GM19328 (cell line): ENCODE measurements around the gene TFPT.

Experiments
- ATAC-seq: cut with Tn5 transposase; IDR thresholded peaks from one replicate; pipeline ENCODE4 v1.9.1; 2021; ENCODE audit warnings: mild to moderate bottlenecking, moderate library complexity; ENCODE audit not compliant: unreplicated experiment

TFPT gene

DNA sequence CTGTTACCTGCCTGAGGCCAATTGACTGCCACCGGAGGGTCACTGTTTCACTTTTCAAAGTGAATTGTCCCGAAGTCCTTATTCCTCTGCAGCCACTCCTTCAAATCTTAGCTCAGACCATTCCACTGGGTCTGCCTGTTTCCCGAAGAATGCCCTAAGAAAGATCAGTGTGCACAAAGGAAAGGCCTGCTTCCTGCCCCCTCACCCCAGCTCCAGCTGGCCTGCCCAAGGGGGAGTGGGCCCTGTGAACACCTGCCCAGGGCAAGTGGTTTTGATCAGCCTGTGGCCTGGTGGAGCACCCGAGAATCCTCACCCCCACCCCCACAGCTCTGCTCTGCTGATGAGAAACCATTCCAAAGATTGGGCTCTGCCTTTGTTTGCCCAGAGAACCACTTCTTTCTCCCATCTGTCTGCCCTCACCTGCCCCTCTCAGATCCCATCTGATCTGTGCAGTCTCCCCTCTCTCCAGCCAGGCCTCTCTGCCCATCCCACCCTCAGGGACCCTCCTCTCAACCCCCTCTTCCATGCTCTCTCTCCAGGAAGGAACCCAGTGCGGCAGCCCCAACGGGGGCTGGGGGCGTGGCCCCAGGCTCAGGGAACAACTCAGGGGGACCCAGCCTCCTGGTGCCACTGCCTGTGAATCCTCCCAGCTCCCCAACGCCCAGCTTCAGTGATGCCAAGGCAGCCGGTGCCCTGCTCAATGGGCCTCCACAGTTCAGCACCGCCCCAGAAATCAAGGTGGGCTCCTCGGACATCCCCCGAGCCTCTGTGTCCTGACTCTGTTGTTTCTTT is 33.8 kb upstream of the TFPT start:
- no peak for ATAC-seq

DNA sequence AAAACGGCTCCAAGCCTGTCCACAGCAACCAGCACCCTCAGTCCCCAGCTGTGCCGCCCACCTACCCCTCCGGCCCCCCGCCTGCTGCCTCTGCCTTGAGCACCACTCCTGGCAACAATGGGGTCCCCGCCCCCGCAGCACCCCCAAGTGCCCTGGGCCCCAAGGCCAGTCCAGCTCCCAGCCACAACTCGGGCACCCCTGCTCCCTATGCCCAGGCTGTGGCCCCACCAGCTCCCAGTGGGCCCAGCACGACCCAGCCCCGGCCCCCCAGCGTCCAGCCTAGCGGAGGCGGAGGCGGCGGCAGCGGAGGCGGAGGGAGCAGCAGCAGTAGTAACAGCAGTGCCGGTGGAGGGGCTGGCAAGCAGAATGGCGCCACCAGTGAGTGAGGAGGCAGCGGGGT is 32.7 kb upstream of the TFPT start:
- no peak for ATAC-seq

DNA sequence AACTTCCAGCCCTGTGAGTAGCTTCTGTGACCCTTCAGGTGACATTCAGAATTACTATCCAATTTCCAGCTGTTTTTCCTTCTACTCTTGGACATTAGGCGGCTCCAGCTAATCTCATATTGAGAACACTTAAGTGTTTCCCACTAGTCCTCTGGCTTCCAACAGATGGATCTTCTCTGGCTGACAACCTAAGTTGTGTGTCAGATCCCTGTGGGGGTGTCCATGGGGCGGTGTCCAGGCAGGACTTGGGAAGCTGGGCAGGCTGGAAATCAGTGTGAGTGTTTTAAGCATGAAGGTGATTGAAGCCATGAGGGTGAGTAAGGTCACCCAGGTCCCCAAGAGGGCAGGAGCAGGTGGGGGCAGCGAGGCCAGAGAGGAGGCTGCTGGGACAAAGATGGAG is 32.2 kb upstream of the TFPT start:
- no peak for ATAC-seq

GRCh38 chr19:54145541-54146158 is 30.2 kb upstream of the TFPT start:
- no peak for ATAC-seq

- ATAC-seq, result no peak
Observed at GRCh38 chr19:54142166-54142780, 26.8 kb upstream of the TFPT start.

DNA sequence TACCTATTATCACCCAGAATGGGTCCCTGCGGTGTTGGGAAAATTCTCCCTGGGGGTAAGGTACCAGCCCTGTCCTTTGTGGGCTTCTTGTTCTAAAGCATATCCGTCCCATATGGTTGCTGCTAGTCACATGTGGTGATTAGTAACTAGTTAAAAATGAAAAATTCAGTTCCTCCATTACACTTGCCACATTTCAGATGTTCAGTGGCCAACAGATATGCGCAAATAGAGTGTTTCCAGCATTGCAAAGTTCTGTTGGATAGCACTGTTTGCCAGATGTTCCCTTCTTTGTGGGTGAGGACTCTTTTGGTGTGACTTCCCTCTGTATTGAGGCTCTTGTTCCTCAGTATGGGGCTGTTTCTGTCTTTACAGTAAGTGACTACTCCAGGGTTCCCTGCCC is 25.9 kb upstream of the TFPT start:
- ATAC-seq, result no peak

DNA sequence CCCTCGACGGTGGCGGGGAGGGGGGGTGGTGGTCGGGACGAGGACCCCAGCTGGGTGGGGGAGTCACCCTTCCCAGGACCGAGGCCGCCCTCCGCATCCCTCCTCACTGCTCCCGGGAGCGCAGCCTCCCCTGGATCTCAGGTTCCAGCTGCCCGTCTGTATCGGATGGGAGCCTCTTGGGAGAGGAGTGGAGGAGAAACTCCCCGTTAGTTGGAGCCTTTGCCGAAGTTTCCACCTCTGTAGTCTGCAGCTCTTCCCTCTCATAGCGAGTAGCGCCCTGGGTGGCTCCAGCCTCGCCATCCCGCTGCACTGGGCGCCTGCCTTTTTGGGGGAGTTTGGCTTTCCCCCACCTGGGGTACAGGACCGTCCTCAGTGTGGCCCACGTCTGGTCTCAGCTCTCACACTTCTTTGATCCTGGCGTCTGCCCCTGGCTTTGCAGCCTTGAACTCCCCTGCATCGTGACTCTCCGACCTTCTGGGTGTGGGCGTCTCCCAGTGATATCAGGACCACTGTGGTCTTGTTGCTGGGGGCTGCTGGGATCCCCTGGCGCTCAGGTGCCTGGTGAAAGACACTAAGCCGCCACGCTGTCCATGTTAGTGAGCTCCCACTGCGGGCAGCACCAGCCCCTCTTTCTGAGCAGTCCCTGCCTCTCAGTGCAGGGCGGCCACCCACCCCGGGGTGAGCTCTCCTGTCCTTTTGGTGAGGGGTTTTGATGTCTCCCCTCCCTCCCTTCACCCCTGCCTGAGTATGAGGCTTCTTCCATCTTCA is 23.2 kb upstream of the TFPT start:
- no peak for ATAC-seq

DNA sequence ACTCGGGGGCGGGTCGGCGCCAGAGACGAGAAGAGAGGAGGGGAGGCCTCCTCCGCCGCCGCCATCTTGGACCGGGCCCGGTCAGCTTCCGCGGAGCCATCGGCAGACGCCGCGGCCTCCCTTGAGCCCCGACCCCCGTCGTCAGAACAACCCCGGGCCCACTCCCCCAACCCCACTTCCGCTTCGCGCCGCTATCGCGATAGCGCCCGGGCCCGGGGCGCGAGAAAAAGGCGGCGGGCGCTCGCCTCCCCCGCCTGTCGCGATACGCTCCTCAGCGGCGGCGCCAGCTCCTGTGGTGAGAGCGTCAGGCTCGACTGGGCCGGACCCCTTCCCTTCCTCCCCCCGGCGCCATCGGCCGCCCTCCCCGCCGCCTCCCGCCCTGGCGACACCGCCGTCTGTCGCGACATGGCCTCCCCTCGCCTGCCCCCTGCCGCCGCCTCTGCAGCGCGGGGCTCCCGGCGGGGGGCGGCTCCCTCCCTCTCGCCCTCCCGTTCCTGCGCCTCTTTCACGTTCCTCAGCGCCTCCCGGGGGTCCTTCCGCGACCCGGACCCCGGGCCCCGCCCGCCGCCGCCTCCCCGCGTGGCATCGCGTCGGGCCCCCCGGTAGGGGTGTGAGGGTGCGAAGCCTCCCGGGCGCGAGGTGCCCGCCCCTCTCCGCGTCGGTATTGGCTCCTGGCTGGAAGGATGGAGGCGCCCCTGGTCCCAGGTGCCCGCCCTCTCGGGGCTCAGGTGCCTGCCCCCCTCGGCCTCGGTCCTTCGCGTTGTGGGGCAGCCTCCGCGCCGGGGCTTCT is 22.4 kb upstream of the TFPT start, which contains the start of gene CNOT3:
Gene CNOT3 (plus strand): TSS at position 64 of the 790 bp plus-strand sequence. CDS start 5,217 bp downstream, outside the sequence.
- ATAC-seq, result no peak

GRCh38 chr19:54136864-54137698 is 21.6 kb upstream of the TFPT start:
- peak; percentile 76 for ATAC-seq

DNA sequence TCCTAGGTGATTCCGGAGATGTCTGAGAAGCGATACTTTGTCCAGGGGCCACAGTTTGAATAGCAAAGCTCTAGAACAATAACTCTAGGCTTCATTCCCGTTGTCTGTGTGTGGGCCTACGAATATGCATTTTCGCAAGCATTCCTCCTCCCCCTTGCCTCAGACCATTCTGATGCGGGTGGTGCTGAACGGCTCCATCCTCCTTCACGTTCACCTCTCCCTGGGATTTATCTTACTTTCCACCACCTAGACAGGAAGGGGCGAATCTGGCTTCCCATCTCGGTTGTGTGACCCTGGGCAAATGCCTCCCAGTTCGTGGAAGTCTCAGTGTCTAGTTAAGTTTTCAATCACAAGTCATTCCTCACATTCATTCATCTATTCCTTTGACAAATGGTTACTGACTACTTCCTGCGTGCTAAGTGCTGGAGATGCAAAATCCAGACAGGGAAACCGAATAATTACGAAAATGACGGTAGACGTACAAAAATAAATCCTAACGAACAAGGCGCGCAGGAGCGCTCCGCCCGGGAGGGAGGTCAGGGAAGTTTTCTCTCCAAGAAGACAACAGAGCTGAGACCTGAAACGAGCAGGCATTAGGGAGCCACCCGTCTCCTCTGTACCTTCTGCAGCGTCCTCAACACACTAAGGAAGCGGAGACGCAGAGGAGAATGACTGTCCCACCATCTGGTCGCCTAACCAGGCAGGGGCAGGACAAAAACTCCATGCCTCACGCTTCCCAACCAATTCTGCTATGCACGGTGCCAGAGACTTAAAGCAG is 20.8 kb upstream of the TFPT start:
- ATAC-seq, result no peak

DNA sequence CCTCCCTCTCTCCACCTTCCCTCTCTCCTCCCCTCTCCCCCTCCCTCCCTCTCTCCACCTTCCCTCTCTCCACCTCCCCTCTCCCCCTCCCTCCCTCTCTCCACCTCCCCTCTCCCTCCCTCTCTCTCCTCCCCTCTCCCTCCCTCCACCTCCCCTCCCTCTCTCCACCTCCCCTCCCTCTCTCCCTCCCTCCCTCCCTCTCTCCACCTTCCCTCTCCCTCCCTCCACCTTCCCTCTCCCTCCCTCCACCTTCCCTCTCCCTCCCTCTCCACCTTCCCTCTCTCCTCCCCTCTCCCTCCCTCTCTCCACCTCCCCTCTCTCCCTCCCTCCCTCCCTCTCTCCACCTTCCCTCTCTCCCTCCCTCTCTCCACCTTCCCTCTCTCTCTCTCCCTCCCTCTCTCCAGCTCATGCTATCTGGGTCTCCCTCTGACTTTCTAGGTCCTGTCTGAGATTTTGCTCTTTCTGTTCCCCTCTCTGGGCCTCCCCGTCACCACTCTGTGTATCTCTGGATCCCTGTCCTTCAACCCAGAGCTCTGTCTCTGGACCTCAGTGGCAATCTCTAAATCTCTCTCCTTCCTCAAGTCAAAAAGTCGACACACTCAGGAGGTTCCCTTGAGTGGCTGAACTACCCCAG is 18.6 kb upstream of the TFPT start:
- ATAC-seq, result no peak

GRCh38 chr19:54133312-54133956 is 18.0 kb upstream of the TFPT start:
- no peak for ATAC-seq

GRCh38 chr19:54129617-54129996 is 14.2 kb upstream of the TFPT start:
- no peak for ATAC-seq

- ATAC-seq, result no peak
Observed at GRCh38 chr19:54128796-54129616, 13.5 kb upstream of the TFPT start.

DNA sequence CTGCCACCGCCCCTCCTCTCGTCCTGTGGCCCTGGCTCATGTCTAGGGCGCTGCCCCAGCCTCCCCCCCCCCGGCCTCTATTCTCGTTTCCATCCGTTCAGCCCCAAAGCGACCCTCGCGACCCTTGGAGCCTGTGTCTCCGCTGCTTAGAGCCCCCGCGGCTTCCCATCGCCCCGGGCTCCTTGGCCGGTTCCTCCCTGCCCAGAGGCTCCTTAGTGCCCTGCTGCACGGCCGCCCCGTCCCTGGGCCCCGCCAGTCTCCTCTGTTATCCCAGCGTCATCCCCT is 12.9 kb upstream of the TFPT start:
- ATAC-seq, result no peak

GRCh38 chr19:54127688-54128440 is 12.4 kb upstream of the TFPT start:
- ATAC-seq, result no peak

DNA sequence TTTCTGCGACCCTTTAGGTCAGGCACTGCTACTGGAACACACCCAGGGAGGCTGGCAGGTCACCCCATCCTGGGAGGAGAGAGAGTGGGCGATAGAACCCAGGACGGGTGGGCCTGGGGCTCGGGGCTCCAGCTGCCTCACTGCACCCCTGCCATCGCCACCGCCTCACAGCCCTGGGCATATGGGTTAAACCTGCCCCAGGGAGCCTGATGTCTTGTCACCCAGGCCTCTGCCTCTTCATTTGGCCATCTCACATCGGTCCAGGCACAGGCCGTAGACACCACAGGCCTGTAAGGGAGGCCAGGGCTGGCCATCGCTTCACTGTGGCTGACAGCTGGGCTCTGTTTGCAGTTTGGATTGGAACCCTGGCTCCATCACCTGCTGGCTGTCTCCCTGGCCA is 10.3 kb upstream of the TFPT start:
- no peak for ATAC-seq
